Progenitor cell of endocrine pancreas (in vitro differentiated cells): Measurements from ENCODE around the gene KLB. TPM values are rescaled to one million over a fixed set of nuclear protein-coding genes. Genes with fewer than 3 reads are reported as not detected.

Experiments used
- DNase-seq: peaks from one replicate; pipeline ENCODE4 v3.0.0; 2021; ENCODE audit warnings: low spot score; ENCODE audit not compliant: unreplicated experiment
- H3K27ac Mint-ChIP-seq: 2 replicates; pipeline ENCODE4 v1.8.0; 2021; ENCODE audit warnings: mild to moderate bottlenecking, moderate library complexity, mixed read lengths
- H3K27me3 Mint-ChIP-seq: 2 replicates; pipeline ENCODE4 v1.8.0; 2021; ENCODE audit warnings: mixed read lengths
- H3K36me3 Mint-ChIP-seq: 2 replicates; pipeline ENCODE4 v1.8.0; 2022; ENCODE audit warnings: mixed read lengths; ENCODE audit not compliant: insufficient read depth
- H3K4me1 Mint-ChIP-seq: 2 replicates; pipeline ENCODE4 v1.8.0; 2021; ENCODE audit warnings: low read depth, mixed read lengths
- H3K4me3 Mint-ChIP-seq: 2 replicates; pipeline ENCODE4 v1.8.0; 2021; ENCODE audit warnings: low read depth, mild to moderate bottlenecking, moderate library complexity, mixed read lengths
- H3K9me3 Mint-ChIP-seq: 2 replicates; pipeline ENCODE4 v1.8.0; 2021; ENCODE audit warnings: low read depth, mixed read lengths
- total RNA-seq: library from RNA; stranded (reverse); gene quantifications from 2 replicates; pipeline ENCODE4 v1.2.1, GENCODE V29; 2021
- TF ChIP-seq, protein P1 (sequence below): fragments of 200-600 bp; sonication (generic); IDR thresholded peaks from one replicate; pipeline ENCODE4 v1.5.0; 2021; ENCODE audit warnings: antibody characterized with exemption, mild to moderate bottlenecking; ENCODE audit not compliant: unreplicated experiment

The KLB gene
- total RNA-seq, 1 donor from 2014 or later, result 0.43 TPM

DNA sequence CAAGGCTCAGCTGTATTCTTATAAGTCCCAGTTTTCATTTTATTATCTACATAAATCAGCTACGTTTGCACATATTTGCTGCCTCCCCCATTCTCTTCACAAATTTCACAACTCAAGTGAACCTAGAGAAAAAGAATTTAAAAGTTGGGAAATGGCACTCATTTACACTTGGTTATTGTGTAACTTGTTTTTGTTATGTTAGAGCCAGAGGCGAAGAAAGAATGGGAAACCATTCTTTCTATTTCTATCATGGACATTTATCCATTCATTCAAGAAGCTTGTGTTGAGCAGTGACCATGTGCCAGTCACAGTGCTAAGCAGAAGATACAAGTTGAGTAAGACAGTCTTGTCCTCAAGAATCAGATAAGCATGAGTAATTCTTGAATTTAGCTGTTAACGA, 65.7 kb downstream of the KLB start:
- Mint-ChIP-seq H3K9me3 (no peaks in the 10 kb centered on the region), H3K4me3 (no peak overlapping the region), H3K36me3 (peaks cover 3% of the 10 kb centered on the region)

DNA sequence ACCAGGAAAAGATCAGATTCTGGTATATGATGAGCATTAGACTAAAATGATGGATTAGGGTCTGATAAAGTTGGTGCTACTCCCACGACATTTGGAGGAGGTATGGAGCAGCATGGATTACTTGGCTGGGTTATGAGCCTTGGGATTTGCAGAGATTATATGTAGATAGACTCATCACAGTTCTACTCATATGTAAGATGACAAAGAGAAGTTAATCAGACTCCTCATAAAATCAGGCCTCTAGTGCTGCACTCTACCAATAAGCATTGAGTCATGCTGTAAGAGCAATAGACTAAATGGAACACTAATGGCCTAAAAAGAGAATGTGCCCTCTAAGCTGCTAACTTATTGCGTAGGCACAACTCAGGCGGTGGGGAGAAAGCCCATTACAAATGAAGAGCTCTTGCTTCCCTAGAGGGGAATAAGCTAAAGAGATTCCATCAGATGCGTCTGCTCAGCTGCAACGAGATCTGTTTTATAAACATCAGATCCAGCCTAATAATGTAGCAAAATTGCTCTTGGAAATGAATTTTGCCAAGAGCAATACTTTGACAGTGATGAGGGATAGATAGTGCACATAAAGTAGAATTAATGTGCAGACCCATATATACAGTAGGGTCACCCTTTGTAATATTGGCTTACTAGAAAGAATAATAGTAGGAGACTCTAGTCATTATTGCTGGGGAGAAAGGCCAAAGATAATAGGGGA, 69.6 kb downstream of the KLB start:
- no peak overlapping the region for H3K27ac Mint-ChIP-seq
- no peaks in the 10 kb centered on the region for H3K27me3 Mint-ChIP-seq
- DNase-seq, result no peak
- H3K9me3 Mint-ChIP-seq, result no peaks in the 10 kb centered on the region
- no peaks in the 10 kb centered on the region for H3K4me1 Mint-ChIP-seq
- TF ChIP-seq, protein P1, sequence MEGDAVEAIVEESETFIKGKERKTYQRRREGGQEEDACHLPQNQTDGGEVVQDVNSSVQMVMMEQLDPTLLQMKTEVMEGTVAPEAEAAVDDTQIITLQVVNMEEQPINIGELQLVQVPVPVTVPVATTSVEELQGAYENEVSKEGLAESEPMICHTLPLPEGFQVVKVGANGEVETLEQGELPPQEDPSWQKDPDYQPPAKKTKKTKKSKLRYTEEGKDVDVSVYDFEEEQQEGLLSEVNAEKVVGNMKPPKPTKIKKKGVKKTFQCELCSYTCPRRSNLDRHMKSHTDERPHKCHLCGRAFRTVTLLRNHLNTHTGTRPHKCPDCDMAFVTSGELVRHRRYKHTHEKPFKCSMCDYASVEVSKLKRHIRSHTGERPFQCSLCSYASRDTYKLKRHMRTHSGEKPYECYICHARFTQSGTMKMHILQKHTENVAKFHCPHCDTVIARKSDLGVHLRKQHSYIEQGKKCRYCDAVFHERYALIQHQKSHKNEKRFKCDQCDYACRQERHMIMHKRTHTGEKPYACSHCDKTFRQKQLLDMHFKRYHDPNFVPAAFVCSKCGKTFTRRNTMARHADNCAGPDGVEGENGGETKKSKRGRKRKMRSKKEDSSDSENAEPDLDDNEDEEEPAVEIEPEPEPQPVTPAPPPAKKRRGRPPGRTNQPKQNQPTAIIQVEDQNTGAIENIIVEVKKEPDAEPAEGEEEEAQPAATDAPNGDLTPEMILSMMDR, result no peak
- peaks cover 3% of the 10 kb centered on the region for H3K36me3 Mint-ChIP-seq
- H3K4me3 Mint-ChIP-seq, result no peak overlapping the region

More for the DNA sequence above, 65.7 kb downstream of the KLB start:
- Mint-ChIP-seq H3K27me3 (no peaks in the 10 kb centered on the region), H3K4me1 (peaks cover 4% of the 10 kb centered on the region), H3K27ac (no peak overlapping the region)
- no peak for DNase-seq
- TF ChIP-seq, protein P1, result no peak

DNA sequence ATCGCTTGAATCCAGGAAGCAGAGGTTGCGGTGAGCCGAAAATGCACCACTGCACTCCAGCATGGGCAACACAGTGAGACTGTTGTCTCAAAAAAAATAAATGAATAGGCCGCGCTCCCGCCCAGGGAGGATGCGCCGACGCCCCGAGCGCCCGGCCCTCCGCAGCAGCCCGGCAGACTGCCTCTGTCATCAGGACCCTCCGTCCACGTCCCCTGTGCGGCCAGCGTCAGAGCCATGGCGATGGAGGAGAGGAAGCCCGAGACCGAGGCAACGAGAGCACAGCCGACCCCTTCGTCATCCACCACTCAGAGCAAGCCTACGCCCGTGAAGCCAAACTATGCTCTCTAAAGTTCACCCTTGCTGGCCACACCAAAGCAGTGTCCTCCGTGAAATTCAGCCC, 73.5 kb downstream of the KLB start:
- Mint-ChIP-seq H3K27ac (no peak overlapping the region), H3K27me3 (no peaks in the 10 kb centered on the region), H3K36me3 (peaks cover 3% of the 10 kb centered on the region), H3K4me1 (no peaks in the 10 kb centered on the region), H3K4me3 (no peak overlapping the region), H3K9me3 (peaks cover 7% of the 10 kb centered on the region)
- DNase-seq, result no peak
- TF ChIP-seq, protein P1, result no peak

DNA sequence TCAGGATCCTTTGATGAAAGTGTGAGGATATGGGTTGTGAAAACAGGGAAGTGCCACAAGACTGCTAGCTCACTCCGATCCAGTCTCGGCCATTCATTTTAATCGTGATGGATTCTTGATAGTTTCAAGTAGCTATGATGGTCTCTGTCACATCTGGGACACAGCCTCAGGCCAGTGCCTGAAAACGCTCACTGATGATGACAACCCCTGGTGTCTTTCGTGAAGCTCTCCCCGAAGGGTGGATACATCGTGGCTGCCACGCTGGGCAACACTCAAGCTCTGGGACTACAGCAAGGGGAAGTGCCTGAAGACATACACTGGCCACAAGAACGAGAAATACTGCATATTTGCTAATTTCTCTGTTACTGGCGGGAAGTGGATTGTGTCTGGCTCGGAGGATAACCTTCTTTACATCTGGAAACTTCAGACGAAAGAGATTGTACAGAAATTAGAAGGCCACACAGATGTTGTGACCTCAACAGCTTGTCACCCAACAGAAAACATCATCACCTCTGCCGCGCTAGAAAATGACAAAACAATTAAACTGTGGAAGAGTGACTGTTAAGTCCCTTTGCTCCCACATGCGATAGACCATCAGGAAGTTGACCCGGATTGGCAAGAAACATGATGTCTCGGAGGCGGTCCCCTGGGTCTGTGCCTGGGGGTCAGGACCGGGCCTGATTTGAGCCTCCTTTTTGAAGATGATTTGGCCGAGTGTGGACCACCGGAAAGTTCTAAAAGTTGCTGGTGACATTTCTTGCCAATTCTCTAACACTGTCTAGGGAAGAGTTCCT, 74.4 kb downstream of the KLB start:
- Mint-ChIP-seq H3K9me3 (peaks cover 7% of the 10 kb centered on the region), H3K4me1 (no peaks in the 10 kb centered on the region), H3K27ac (no peak overlapping the region), H3K36me3 (peaks cover 3% of the 10 kb centered on the region), H3K4me3 (no peak overlapping the region), H3K27me3 (no peaks in the 10 kb centered on the region)
- DNase-seq, result no peak
- TF ChIP-seq, protein P1, result no peak

DNA sequence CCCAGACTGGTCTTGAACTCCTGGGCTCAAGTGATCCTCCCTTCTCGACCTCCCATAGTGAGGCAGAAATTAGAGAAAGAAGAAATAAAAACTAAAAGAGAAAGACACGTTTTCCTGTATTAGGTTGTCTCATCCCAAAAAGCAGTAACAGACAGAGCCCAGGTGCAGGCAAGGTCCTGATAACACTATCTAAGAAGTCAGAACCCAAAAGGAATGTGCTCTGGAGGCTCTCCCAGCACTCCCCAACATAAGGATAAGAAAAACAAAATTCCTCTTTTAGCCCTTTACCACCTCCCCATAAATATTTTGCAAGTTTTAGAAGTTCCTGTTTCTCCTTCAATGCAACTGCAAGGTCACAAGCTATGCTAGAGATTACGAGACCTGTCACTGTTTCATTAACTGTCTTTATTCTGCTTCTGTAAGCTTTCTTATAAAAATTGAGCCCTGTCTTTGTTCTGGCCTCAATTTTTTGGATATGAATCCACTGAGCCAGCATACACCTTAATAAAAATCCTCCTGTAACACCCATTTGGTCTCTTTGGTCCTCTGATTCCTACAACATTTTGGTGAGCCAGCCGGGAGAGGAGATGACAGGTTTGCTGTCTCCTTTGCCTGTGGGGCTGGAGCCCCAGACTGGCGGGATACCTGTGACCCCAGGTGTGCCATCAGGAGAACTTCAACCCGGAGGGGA, 78.0 kb downstream of the KLB start:
- Mint-ChIP-seq H3K27me3 (no peaks in the 10 kb centered on the region), H3K4me3 (no peak overlapping the region), H3K9me3 (peaks cover 11% of the 10 kb centered on the region), H3K27ac (no peak overlapping the region), H3K4me1 (no peaks in the 10 kb centered on the region), H3K36me3 (peaks cover 1% of the 10 kb centered on the region)
- TF ChIP-seq, protein P1, result no peak
- DNase-seq, result no peak
